Activated T-helper 1 cell treated with anti-CD3 and anti-CD28 coated beads, Interleukin-12 subunit alpha, Interleukin-12 subunit beta, Interleukin-2, Interleukin-4 antibody, amounts not matched to agents 30 ng/mL and 10 ng/mL and 1 ng/mL, durations not matched to agents 14 hours and 24 hours and 36 hours (primary cell): ENCODE results near the gene ZFHX3. TPM values are rescaled to one million over a fixed set of nuclear protein-coding genes. Genes with fewer than 3 reads are reported as not detected.

Source experiments
- DNase-seq: peaks from one replicate; pipeline ENCODE4 v3.0.0; 2021; ENCODE audit warnings: low spot score
- H3K27ac Mint-ChIP-seq: one replicate; pipeline ENCODE4 v1.8.0; 2021; ENCODE audit warnings: mild to moderate bottlenecking, mixed read lengths
- H3K27me3 Mint-ChIP-seq: one replicate; pipeline ENCODE4 v1.8.0; 2022; ENCODE audit warnings: mild to moderate bottlenecking, moderate library complexity, mixed read lengths; ENCODE audit not compliant: insufficient read depth
- H3K36me3 Mint-ChIP-seq: one replicate; pipeline ENCODE4 v1.8.0; 2021; ENCODE audit warnings: low read depth, mixed read lengths
- H3K4me1 Mint-ChIP-seq: one replicate; pipeline ENCODE4 v1.8.0; 2021; ENCODE audit warnings: low read depth, mixed read lengths
- H3K4me3 Mint-ChIP-seq: one replicate; pipeline ENCODE4 v1.8.0; 2021; ENCODE audit warnings: mild to moderate bottlenecking, moderate library complexity, mixed read lengths
- H3K9me3 Mint-ChIP-seq: one replicate; pipeline ENCODE4 v1.8.0; 2021; ENCODE audit warnings: mixed read lengths
- intact Hi-C: fragments of 100-400 bp; cut with micrococcal nuclease; formaldehyde crosslinking; loops from one replicate; pipeline ENCODE4 v1.15.1; 2024
- total RNA-seq: library from RNA; stranded (reverse); gene quantifications from 2 replicates; pipeline ENCODE4 v1.2.3, GENCODE V29; 2022

ZFHX3 gene
- total RNA-seq, 1 donor from 2014 or later = 0.34 TPM

DNA sequence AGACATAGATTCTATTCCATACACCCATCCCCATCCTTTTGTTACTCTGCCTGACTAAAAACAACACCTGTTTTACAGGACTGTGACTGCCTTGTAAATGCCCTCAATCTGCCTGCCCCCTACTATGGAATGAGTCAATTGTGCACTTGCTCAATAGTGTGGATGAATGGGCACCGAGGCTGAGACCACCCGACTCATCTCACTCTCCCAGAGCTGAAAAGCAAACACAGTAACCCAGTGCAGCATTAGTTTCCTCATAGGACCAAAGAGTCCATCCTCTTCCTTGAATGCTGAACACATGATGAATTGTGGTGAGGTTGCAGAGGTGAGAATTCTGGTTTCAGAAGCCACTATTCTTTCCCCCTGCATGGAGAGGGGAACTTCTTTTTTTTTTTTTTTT lies 233.7 kb downstream of the ZFHX3 start:
- DNase-seq = no peak
- no peak overlapping the region for H3K4me3 Mint-ChIP-seq
- H3K9me3 Mint-ChIP-seq = no peaks in the 10 kb centered on the region
- no peaks in the 10 kb centered on the region for H3K36me3 Mint-ChIP-seq
- intact Hi-C loops = no loop called here
- no peak overlapping the region for H3K27ac Mint-ChIP-seq
- peaks cover 4% of the 10 kb centered on the region for H3K4me1 Mint-ChIP-seq
- H3K27me3 Mint-ChIP-seq = peaks cover 3% of the 10 kb centered on the region

DNA sequence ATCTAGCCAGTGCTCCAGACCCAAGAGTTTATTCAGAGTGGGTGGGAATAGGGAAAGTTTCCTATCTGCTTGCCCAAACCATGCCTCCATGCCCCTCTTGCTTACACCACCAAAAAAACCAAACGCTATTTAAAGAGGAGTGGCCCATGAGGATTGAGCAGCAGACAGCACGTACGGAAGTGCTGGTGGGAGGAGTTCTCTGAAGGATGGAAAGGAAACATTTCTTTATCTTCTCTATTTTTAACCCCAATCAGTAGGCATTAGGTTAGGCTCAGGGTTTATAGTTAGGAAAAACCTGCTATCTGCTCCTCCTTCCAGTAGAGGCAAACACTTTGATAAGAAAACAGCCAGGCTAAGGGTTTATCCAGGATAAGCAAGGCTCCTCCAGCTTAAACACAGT lies 235.3 kb downstream of the ZFHX3 start:
- H3K4me1 Mint-ChIP-seq = peaks cover 4% of the 10 kb centered on the region
- intact Hi-C loops = no loop called here
- H3K36me3 Mint-ChIP-seq = no peaks in the 10 kb centered on the region
- H3K9me3 Mint-ChIP-seq = no peaks in the 10 kb centered on the region
- H3K4me3 Mint-ChIP-seq = no peak overlapping the region
- H3K27ac Mint-ChIP-seq = no peak overlapping the region
- H3K27me3 Mint-ChIP-seq = no peaks in the 10 kb centered on the region
- DNase-seq = no peak

DNA sequence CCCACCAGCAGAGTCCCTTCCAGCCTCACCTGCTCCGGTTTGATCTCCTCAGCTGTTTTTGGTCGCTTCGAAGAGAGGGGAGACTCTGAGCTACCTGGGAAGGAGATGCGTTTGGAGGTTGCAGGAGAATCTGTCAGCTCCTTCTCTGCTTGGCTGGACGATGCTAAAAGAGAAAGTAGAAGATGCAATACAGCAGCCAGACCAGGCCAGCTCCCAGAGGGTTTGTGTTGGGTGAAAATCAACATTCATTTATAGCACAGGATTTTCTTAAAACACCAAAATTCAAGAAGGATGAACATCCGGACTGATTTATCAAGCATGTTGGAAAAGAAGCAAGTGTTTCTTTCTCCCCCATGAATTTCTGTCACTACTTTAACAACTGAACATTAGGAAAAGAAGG lies 236.1 kb downstream of the ZFHX3 start:
- intact Hi-C loops = no loop called here
- no peak overlapping the region for H3K27ac Mint-ChIP-seq
- no peak overlapping the region for H3K4me3 Mint-ChIP-seq
- H3K9me3 Mint-ChIP-seq = no peaks in the 10 kb centered on the region
- H3K36me3 Mint-ChIP-seq = no peaks in the 10 kb centered on the region
- H3K27me3 Mint-ChIP-seq = no peaks in the 10 kb centered on the region
- no peak for DNase-seq
- peaks cover 4% of the 10 kb centered on the region for H3K4me1 Mint-ChIP-seq

DNA sequence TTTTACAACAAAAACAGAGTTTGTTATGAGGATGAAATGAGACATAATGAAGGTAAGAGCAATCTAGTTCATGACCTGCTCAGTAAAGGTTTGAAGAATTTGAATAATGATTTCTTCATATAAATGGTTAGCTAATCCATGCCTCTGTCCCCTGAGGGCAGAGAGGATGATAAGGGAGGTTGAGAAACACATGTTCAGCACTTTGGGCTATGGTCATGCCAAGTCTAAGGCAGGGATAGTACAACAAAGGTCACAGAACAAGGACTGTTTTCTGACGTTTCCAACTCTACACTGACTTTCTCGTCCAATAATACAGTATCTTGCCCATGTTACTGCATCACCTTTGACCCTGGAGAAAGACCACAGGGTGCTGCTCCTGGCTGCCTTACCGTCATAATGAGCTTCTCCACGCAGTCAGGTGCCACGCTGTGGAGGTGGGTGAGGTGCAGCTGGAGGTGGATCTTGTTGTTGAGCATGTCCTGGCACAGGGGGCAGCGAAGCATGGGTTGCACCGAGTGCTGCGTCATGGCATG lies 236.7 kb downstream of the ZFHX3 start:
- no peak for DNase-seq
- intact Hi-C loops = no loop called here
- Mint-ChIP-seq H3K4me3 (no peak overlapping the region), H3K36me3 (no peaks in the 10 kb centered on the region), H3K27me3 (no peaks in the 10 kb centered on the region), H3K27ac (no peak overlapping the region), H3K9me3 (no peaks in the 10 kb centered on the region), H3K4me1 (peaks cover 4% of the 10 kb centered on the region)

DNA sequence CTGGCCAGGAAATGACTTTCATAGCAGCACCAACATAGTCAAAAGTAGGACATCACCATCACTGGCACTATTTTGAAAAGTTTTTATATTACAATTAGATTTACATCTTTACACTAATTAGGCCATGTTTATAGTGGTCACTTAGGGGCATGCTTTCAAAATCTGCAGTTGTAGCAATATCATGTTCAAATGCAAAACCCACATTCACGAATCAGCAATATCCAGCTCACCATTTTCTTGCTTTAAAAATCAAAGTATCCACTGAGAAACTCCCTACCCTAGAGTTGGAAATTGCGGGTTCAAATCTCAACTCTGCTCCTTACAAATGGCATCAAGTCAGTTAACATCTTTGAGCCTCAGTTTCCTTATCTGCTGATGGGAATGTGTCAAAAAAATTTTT lies 237.4 kb downstream of the ZFHX3 start:
- Mint-ChIP-seq H3K9me3 (no peaks in the 10 kb centered on the region), H3K27ac (no peak overlapping the region), H3K4me3 (no peak overlapping the region), H3K36me3 (no peaks in the 10 kb centered on the region), H3K27me3 (peaks cover 2% of the 10 kb centered on the region), H3K4me1 (peaks cover 4% of the 10 kb centered on the region)
- intact Hi-C loops = no loop called here
- DNase-seq = no peak

DNA sequence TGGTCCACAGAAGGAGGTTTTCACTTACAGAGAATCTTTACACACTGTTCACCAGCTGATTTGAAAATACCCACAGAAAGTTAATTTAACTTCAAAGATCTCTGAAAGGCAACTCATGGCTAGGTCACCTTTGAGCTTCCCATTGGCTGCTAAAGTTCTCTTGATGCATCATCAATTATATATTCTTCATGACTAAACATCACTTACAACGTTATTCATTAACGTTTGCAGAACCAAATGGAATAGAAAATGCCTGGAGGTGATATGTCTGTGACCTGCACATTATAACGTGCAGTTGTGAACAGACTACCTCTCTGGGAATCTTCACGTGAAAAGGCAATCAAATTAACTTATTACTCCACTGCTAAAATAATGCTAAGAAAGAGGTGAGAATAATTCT lies 238.5 kb downstream of the ZFHX3 start:
- H3K36me3 Mint-ChIP-seq = no peaks in the 10 kb centered on the region
- no peak overlapping the region for H3K4me3 Mint-ChIP-seq
- H3K27ac Mint-ChIP-seq = no peak overlapping the region
- no peak for DNase-seq
- intact Hi-C loops = no loop called here
- H3K9me3 Mint-ChIP-seq = no peaks in the 10 kb centered on the region
- peaks cover 4% of the 10 kb centered on the region for H3K4me1 Mint-ChIP-seq
- H3K27me3 Mint-ChIP-seq = peaks cover 2% of the 10 kb centered on the region

DNA sequence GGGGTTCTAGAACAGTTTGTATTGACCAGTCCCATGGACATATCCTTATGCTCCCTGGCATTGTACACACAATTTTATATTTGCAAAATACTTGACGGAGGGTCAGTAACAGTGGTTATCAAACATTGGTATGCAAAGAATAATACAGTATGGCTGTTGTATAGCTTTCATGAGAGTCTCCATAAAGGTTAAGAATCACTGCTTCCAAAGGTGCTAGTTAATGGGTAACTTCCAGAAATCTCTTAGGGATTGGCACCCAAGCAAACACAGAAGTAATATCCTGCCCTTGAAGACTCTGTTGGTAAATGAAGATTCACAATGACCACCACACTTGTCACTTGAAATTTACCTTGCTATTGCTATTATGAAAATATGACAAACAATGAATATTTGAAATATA lies 239.2 kb downstream of the ZFHX3 start:
- H3K27ac Mint-ChIP-seq = no peak overlapping the region
- intact Hi-C loops = no loop called here
- H3K9me3 Mint-ChIP-seq = no peaks in the 10 kb centered on the region
- no peaks in the 10 kb centered on the region for H3K4me1 Mint-ChIP-seq
- no peak for DNase-seq
- peaks cover 2% of the 10 kb centered on the region for H3K27me3 Mint-ChIP-seq
- H3K36me3 Mint-ChIP-seq = no peaks in the 10 kb centered on the region
- H3K4me3 Mint-ChIP-seq = no peak overlapping the region

DNA sequence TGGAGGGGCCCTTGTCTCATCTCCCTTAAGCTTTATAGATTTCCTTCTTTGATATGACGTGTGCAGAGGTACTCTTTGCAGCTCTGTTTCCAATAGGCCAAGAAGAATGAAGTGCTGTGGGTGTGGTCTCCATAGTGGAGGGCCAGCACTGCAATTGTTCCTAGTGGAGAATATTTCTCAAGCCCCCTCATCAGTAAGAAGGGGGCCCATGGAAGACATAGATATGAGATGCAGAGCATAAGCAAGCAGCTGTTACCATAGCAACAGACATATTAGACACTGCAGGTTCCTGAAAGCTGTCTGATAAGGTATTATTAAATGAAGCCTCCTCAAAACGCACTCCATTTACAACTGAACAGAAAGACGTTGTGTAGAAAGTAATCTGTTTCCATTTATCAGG lies 240.7 kb downstream of the ZFHX3 start:
- H3K27me3 Mint-ChIP-seq = peaks cover 2% of the 10 kb centered on the region
- intact Hi-C loops = no loop called here
- H3K4me3 Mint-ChIP-seq = no peak overlapping the region
- no peak for DNase-seq
- H3K9me3 Mint-ChIP-seq = no peaks in the 10 kb centered on the region
- H3K27ac Mint-ChIP-seq = no peak overlapping the region
- no peaks in the 10 kb centered on the region for H3K36me3 Mint-ChIP-seq
- no peaks in the 10 kb centered on the region for H3K4me1 Mint-ChIP-seq

DNA sequence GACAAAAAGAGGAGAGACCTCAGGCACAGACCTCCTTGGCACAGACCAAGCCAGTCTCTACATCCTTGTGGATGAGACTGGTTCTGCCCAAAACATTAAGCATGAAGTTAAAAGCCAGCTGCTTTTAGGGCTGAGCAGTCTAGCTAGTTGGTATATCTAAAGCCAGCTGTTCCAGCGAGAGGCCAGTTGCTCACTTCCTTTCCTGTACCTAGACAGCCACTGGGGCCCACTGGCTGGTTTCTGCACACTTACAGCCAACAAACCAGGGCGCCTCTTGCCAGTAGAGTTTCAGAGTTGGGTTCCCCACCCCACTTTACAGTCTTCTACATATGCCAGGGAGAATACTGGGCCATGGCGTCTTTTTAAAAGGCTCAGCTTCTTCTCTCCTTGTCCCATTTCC lies 242.4 kb downstream of the ZFHX3 start:
- H3K4me3 Mint-ChIP-seq = no peak overlapping the region
- H3K27ac Mint-ChIP-seq = no peak overlapping the region
- no peaks in the 10 kb centered on the region for H3K36me3 Mint-ChIP-seq
- H3K4me1 Mint-ChIP-seq = no peaks in the 10 kb centered on the region
- DNase-seq = no peak
- peaks cover 2% of the 10 kb centered on the region for H3K27me3 Mint-ChIP-seq
- H3K9me3 Mint-ChIP-seq = no peaks in the 10 kb centered on the region
- intact Hi-C loops = no loop called here

DNA sequence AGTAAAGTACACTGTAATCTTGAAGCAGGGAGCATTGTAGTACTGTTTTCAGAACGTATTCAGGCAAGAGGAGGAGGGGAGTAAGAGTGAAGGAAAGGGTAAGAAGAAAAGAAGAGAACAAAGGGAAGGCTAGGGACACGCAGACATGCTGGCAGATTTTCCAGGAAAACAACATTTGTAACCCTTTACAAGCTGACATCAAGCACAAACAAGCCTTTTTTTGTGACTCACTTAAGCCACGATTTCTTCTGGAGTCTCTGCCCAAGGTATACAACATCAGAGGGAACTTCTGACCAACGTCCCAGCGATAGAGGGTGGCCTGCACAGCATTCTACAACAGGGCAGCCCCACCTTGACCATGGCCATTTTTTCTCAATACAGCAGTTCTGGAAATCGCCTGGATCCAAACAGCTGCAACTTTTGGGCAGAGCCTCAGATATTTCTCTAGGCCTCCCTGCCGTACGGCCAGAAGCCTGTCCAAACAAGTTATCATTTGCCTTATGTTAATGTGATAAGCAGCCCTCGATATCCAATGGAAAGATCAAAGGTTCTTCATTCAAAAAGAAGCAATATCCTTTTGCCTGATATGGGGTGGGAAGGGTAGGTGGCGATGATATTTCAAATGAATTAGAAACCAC lies 247.3 kb downstream of the ZFHX3 start:
- intact Hi-C loops = no loop called here
- peaks cover 2% of the 10 kb centered on the region for H3K27me3 Mint-ChIP-seq
- no peaks in the 10 kb centered on the region for H3K4me1 Mint-ChIP-seq
- no peak overlapping the region for H3K4me3 Mint-ChIP-seq
- DNase-seq = no peak
- H3K27ac Mint-ChIP-seq = no peak overlapping the region
- no peaks in the 10 kb centered on the region for H3K36me3 Mint-ChIP-seq
- no peaks in the 10 kb centered on the region for H3K9me3 Mint-ChIP-seq

DNA sequence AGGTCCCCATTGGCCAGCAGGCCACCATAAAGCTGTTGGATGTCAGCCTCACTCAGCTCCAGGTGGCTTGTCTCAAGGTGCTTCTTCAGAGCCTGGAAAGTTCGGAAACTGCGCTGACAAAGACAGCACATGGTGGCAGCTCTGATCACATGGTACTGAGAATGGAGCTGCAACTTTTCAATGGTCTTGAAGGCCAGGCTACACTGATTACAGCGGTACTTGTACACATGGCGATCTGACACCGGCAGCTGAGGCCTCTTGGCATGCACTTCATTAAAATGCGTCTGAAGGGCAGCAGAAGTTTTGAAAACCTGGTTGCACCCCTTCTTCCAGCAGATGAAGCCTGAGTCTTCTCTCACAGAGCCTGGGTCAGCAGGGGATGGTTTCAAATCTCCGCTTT lies 249.7 kb downstream of the ZFHX3 start:
- Mint-ChIP-seq H3K27me3 (peaks cover 3% of the 10 kb centered on the region), H3K27ac (no peak overlapping the region), H3K36me3 (no peaks in the 10 kb centered on the region), H3K4me1 (no peaks in the 10 kb centered on the region), H3K9me3 (no peaks in the 10 kb centered on the region), H3K4me3 (no peak overlapping the region)
- intact Hi-C loops = no loop called here
- no peak for DNase-seq

DNA sequence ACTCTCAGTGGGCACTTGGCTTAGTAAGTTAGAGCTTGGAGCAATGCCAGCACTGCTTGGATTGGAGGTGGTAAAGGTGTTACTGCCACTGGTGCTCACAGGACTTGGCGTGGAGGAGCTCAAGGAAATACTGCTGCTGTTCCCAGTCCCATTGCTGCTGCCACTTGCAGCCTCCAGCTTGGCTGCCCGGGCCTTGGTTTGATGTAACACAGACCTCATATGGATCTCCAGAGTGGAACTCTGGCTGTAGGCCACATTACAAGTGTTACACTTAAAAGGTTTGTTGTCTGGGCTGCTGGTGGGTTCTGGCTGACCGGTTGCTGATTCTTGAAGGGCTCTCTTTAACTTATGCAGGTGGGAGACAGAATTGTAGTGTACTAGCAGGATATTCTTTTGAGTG lies 250.3 kb downstream of the ZFHX3 start:
- intact Hi-C loops = no loop called here
- Mint-ChIP-seq H3K4me3 (no peak overlapping the region), H3K27ac (no peak overlapping the region), H3K27me3 (peaks cover 3% of the 10 kb centered on the region), H3K9me3 (no peaks in the 10 kb centered on the region), H3K36me3 (no peaks in the 10 kb centered on the region), H3K4me1 (no peaks in the 10 kb centered on the region)
- no peak for DNase-seq

DNA sequence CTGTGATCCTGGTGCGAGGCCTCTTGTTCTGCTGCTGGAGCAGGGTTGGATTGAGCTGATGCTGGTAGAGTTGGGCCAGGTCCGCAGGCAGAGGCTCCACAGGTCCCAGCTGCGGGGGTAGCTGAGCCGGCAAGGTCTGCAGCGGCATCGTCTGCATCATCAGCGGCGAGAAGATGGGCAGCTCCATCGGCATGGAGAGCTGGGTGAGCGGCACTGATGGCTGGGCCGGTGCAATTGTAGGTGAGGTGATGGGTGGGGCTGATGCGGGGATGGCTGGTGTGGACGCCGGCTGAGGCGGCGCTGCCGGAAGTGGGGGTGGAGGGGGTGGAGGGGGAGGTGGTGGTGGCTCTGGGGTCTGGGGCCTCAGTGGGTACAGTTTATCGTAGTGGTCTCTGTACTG lies 251.7 kb downstream of the ZFHX3 start:
- no peak for DNase-seq
- no peaks in the 10 kb centered on the region for H3K4me1 Mint-ChIP-seq
- intact Hi-C loops = no loop called here
- no peaks in the 10 kb centered on the region for H3K36me3 Mint-ChIP-seq
- H3K27me3 Mint-ChIP-seq = peaks cover 8% of the 10 kb centered on the region
- H3K4me3 Mint-ChIP-seq = no peak overlapping the region
- H3K27ac Mint-ChIP-seq = no peak overlapping the region
- H3K9me3 Mint-ChIP-seq = no peaks in the 10 kb centered on the region

DNA sequence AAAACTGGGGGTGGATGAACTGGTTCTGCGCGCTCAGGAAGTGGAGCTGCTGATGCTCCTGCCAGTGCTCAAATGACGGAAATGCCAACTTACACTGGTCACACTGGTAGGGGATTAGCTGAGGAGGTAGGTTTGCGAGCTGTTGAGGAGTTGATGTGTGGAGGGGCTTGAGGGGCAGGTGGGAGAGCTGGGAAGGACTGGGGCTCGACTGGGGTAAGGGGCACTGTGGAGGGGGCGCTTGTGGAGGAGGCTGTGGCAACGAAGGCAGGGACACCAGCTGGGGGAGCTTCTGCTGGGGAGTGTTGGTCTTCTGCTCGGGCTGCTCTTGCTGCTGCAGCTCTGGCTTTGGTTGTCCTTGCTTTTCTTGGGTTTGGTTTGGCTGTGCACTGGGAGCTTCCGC lies 252.9 kb downstream of the ZFHX3 start:
- intact Hi-C loops = no loop called here
- Mint-ChIP-seq H3K4me1 (no peaks in the 10 kb centered on the region), H3K4me3 (no peak overlapping the region), H3K36me3 (no peaks in the 10 kb centered on the region), H3K9me3 (no peaks in the 10 kb centered on the region), H3K27ac (no peak overlapping the region), H3K27me3 (peaks cover 14% of the 10 kb centered on the region)
- DNase-seq = no peak
